Activated gamma-delta T cell (primary cell): ENCODE results near the gene TRAF7.

ENCODE experiments used
- DNase-seq: peaks from one replicate; lab custom pipeline; 2025; lab: John Stamatoyannopoulos, UW

The TRAF7 gene

DNA sequence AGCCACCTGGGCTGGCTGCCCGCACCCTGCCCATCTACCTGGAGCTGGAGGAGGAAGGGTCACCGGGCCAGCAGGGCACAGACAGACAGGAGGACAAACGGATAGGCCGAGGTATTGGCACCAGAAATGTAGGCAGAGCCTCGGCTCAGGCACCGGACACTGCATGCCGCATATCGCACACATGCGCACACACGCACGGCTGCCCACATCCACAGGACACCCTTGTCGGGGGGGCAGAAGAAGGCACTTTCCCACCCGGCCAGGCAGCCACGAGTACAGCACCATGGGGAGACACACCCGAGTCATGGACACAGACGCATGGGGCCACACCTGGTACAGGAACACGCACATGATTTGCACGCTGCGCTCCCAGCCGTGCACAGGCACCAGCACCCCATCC is 26.4 kb downstream of the TRAF7 start:
- DNase-seq = no peak

DNA sequence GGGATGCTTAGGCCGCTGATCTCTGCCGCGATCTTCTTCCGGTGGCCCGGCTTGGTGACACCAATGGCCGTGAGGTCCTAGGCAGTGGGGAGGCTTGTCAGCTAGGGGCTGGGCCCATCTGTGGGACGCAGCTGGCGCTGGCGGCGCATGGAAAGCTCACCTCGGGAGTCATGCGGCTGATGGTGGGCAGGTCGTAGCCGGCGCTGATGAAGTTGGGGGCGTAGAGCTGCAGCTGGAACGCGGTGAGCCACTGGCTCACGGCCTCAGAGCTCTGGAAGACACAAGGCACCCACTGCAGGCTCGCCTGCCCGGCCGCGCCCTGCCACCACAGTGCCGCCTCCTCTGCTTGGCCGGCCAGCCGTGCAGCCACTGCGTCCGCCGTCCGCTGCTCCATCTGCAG is 28.1 kb downstream of the TRAF7 start:
- DNase-seq = no peak

DNA sequence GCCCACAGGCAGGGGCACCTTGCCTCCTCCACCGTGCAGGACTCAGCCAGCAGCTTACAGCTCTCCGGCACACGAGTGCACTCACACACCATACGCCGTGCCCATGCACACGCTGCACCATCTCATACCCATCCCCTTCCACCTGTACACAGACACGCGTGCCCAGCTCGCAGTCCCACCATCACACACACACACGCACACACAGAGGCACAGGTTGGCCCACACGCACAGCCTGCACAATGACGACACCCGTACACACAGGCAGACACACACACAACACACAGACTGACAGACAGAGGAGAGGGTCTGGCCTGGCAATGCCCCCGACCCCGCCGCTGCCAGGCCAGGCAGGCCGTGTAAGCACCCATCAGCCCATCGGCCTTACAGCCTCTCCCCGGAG is 28.8 kb downstream of the TRAF7 start:
- DNase-seq = no peak

DNA sequence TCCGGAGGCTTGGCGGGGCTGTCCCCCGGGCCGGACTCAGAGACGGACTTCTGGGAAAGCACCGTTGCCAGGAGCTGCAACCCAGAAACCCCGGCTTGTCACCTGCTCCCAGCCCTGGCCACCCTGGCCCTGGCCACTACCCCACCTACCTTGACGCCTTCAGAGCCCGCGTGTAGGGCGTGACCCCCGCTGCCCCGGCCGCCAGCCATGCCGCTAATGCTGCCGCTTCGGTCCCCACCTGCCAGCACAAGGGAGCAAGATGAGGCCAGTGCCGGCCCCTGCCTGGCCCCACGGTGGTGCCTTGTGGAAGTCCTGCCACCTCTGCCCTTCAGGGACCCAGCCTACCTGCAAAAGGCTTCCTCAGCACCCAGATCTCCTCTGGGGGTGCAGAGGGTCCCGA is 29.4 kb downstream of the TRAF7 start:
- DNase-seq = no peak

DNA sequence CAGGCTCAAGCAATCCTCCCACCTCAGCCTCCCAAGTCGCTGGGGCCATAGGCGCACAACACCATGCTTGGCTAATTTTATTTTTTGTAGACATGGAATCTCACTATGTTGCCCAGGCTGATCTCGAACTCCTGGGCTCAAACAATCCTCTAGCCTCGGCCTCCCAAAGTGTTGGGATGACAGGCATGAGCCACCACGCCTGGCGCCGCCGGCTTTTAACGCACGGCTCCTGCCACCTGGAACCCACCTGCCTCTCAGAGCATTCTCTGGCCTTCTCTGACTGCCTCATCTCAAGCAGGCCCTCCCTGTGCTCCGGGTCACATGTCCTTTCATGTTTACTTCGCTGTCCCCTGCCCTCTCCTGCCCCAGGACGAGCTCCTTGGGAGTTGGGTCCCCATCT is 30.5 kb downstream of the TRAF7 start:
- no peak for DNase-seq

DNA sequence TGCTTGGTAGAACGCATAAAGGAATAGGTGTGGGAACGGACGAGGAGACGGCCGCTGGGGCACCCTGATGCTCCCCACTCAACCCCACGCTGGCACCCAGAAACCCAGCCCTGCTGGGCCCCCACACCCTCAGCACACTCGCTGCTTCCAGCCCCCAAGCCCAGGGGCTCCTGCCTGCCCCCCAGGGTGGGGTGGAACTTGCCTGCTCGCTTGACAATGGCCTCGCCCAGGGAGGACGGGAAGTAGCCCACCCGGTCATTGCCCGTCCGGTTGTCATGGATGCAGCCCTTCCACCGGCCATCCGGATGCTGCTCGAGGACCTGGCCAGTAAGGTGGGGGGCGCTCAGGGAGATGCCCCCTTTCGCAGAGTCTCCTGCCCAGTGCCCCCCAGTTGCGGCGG is 30.9 kb downstream of the TRAF7 start:
- no peak for DNase-seq

DNA sequence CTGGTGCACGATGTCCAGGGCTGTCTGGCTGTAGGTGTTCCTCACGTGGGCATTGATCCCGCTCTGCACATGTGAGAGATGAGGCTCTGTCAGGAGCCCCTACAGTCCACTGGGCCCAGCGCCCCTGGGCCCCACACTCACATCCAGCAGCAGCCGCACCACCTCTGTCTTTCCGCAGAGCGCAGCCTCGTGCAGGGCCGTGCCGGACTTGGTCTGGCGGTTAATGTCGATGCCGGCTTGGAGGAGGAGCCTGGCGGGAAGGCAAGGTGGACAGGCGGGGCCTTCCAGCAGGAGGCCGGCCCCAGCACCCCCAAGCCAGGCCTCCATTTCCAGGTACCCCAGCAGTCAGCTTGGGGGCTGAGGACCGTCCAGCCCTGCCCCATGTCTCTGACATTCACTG is 31.6 kb downstream of the TRAF7 start:
- no peak for DNase-seq

DNA sequence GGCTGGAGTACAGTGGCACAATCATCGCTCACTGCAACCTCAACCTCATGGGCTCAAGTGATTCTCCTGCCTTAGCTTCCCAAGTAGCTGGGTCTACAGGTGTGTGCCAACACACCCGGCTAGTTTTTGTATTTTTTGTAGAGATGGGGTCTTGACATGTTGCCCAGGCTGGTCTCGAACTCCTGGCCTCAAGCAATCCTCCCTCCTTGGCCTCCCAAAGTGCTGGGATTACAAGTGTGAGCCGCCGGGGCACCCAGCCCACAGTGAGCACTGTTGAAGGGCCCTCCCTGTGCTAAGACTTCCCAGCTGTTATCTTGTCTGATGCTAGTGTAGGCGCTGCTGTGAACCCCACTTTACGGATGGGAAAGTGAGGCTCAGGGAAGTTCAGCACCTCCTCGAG is 32.8 kb downstream of the TRAF7 start:
- DNase-seq = no peak

DNA sequence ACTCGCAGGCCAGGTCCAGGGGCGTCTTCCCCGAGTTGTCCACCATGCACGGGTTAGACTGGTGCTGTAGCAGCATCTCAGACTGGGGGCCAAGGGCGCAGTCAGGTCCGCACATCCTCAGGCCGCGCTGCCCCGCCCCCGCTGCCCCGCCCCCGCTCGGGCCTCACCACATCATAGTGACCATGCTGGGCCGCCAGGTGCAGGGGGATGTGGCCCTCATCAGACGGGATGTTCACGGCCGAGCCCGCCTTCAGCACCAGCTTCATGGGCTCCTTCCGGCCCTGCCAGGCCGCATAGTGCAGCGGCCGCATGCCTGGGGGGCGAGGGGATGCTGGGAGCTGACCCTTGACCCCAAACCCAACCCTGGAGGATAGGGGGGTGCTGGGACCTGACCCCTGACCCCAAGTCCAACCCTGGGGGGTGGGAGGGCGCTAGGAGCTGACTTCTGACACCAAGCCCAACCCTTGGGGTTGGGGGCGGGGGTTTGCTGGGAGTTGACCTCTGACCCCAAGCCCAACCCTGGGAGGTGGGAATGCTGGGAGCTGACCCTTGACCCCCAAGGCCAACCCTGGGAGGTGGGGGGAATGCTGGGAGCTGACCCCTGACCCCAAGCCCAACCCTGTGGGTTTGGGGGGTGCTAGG is 33.8 kb downstream of the TRAF7 start:
- DNase-seq = no peak

DNA sequence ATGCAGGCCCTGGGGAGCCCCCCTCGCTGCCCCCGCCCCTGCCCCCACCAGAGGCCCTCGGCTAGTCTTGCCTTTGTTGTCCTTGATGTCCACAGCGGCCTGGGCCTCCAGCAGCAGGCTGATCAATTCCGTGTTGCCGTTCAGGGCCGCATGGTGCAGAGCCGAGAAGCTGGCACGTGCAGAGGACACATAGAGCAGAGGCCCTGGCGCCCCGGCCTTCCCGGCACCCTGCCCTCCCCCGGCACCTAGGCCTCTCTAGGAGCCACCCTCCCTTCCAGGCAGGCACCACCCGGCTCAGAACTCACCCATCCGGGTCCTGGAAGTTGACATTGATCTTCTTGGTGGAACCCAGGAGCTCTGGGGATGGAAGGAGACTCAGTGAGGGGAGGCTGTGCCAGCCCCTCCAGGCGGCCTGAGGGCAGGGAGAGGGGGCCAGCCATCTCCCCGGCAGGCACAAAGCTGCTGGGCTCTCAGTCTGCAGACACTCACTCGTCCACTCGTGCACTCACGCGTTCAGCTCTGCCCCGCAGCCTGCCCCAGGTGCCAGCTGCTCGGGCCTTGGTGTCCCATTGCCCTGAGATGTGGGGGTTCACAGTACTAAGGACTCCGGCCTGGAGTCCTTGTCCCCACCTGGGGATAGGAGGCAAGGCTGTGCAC is 34.5 kb downstream of the TRAF7 start:
- DNase-seq = no peak

DNA sequence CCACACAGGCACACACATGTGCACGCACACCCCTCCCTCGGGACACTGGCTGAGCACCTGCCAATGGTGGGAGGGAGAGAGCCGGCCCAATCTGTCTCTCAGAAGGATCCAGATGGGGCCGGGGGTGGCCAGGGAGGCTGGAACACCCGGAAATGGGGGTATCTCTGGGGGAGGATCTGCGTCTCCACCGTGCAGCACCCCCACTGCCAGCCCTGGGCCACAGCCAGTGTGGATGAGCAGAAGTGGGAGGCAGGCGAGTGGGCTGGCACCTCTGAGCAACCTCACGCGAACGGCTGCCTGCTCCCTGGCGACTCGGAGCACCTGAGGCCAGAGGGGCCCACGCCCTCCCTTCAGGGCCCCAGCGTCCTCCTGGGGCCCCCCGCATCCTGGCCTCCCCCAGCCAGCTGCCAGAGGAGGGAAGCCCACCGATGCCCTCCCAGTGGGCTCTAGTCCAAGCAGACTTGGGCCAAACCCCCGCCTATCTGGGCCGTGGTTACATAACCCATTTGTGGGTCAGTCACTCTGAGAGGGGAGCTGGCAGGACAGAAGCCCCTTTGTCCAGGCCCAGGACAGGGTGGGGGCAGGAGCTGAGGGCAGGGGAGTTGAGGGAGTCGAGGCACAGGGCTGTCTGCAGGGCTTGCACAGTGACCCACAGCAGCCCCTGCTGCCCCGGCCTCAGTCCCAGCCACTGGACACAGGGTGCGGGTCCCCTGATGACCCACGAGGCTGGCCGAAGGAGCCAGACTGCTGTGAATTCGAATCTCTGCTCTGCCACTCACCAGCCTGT is 35.3 kb downstream of the TRAF7 start:
- no peak for DNase-seq

DNA sequence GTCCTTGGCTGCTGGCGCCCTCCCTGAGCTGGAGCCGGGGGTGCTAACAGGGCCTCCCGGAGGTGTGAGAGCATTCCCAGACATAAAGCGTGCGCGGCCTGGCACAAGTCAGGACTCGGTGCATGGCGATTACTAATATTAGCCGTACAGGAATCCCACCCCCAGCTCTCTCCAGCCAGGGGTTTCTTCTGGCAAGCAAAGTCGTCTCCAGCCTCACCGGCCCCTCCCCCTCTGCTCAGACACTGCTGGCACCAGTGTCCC is 35.8 kb downstream of the TRAF7 start:
- no peak for DNase-seq

DNA sequence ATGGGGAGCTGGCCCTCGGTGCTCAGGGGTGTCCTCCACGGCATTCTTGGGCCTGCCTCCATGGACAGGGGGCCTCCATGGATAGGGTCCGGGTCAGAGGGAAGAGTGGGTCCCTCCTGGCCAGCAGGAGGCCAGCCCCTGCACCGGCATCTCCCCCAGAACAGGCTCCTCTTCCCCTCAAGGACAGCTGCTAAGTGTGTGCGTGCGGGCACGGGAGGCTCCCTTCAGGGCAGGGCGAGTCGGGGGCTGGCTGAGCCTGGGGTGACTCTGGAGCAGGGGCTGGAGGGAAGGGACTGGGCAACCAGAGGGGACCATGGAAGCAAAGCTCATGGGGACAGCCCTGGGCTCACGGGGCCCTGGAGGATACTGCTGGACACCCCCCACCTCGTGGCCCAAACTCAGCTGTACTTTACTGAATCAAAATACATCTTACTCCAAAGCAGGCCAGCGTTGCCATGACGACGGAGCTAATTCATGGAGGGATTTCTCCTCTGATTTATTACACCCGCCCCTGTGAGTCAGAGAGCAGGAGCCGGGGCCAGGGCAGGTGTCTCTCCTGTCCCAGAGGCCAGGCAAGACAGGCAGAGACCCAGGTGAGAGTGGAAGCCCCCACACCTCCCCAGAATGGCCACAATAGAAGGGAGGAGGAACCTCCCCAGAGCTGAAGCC is 38.7 kb downstream of the TRAF7 start:
- DNase-seq = no peak

DNA sequence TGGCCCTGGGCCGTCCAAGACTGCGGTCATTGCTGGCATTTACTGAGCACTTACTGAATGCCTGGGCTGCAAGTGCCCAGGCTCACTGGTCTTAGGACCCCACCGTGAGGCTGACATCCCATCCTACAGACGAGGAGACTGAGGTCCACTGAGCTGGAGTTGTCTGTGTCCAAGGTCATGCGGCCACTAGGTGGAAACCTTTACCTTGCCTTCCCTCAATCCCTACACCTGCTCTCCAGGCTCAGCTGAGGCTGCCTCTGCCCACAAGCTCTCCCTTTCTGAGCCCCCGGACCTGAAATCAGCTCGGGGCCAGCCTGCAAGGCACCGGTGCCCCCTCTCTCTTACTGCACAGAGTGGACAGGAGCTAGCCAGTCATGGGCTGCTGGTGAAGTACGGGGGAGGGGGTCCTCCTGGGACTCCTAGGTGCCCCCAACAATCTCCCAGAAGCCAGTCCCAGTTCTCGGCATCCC is 39.3 kb downstream of the TRAF7 start:
- DNase-seq = no peak

DNA sequence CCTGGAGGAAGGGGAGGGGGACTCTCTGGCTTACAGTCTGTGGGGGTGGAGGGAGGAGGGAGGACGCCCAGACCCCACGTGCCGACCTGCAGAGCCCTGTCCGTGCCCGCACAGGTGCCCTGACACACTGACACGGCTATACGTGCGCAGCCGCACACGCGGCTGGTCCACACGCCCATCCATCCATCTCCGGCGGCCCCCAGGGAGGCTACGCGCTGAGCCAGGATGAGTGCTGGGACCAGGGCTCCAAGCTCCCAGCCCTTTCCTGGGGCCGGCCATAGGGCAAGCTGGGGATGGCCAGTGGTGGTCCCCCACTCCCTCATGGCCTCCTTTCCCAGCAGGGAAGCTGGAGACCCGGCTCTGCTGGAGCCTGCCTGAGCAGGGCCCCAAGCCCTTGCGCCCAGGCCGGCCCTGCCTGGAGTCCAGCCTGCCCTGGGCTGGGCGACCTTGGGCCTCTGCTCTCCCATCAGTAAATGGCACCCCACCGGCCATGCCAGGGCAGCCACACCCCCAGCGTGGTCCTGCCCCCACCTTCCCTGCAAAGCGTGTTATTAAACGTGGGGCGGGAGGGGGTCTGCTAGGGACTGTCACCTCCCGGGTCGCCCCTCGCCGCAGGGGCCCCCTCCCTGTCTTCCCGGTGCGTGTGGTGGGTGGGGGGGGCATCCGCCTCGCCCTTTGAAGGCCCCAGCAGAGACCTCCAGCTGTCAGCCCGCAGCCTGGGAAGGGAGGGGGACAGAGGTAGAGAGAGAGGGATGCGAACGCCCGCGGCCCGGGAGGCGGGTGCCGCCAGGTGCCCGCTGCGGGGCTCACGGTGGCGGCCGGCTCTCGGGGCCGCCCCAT is 40.0 kb downstream of the TRAF7 start:
- DNase-seq = no peak

DNA sequence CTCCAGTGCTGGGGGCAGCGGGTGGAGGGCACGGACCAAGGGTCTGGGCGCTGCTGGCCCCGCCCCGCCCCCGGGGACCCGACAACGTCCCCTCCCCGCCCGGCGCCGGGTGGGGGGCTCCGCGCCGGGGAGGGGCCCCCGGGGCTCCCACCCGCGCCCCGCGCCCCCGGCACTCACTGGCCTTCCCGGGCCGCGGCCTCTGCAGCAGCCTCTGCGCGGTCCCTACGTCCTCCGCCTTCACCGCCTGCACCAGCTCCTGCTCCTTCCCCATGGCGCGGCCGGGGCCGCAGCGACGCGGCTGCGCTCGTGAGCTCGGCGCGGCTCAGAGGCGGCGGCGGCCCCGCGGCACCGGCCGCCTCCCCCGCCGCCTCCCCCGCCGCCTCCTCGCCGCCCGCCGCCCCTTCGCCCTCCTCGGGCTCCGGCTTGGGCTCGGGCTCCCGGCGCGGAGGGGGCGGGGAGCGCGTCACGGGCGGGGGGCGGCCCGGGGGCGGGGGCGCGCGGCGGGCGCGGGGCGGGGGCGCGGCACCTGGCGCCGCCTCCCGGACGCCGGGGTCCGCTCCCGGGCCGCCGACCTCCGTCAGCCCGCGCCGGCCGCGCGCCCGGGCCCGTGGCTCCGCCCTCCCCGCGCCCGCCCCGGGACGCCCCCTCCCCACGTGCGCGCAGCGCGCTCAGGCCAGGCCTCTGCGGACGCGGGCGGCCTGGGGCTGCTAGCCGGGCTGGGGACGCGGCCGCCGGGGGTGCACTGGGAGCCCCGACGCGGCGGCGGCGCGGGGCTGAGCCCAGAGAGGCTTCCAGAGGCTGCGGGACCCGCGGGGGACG is 40.8 kb downstream of the TRAF7 start, which contains the start of gene CASKIN1:
TSS of gene CASKIN1 (minus strand) at position 444 of the 819 bp plus-strand sequence. CDS start at position 271, 173 bp downstream.
- no peak for DNase-seq

DNA sequence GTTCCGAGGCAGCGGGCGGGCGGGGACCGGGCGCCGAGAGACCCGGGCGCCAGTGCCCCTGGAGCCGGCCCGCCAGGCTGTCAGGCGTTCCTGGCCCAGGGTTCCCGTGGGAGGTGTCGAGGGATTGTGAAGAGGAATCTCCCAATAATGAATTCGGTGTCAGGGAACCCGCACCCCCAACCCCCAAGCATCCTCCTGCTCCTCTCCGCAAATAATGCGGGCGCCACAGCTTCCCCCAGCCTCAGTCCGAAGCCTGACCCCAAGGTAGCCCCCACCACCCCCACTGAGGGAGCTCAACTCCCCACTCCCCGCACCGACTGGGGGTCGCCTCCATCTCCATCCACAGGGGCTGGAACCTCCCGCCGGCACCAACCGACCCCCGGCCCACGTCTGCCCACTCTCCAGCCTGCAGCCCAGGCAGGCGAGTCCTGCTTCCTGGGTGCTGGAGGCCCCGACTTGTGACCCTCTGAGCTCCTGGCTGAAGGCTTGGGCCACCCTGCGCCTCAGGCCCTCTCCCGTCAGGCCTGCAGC is 41.5 kb downstream of the TRAF7 start:
- DNase-seq = no peak

DNA sequence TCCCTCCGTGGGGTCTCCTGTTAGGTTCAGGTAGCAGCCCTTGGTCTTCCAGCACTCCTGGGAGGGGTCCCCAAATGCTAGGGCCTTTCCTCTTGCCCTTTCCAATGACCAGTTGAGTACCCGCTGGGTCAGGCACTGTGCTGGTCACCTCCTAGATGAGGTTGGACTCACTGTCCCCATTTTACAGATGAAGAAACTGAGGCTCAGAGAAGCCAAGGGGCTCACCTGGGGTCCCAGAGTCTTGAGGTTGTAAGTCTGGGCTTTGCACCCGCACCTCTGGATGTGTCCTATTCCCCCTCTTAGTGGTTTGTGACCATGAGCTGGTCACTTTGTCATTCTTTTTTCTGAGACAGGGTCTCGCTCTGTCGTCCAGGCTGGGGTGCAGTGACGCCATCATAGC is 42.2 kb downstream of the TRAF7 start:
- no peak for DNase-seq

DNA sequence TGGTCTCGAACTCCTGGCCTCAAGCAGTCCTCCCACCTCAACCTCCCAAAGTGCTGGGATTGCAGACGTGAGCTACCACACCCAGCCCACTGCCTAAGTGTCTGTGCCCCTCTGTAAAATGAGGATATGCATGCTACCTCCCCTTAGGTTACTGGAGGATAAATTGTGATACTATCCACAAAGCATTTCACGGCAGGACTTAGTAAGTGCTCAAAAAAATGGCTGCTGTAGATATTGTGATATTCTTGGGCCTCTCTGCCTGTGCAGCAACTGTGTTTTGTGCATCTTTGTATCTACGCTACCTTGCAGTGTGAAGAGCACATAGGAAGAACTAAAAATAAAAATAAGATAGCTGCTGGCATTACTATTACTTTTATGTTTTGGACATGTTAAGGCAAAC is 42.7 kb downstream of the TRAF7 start:
- DNase-seq = no peak

DNA sequence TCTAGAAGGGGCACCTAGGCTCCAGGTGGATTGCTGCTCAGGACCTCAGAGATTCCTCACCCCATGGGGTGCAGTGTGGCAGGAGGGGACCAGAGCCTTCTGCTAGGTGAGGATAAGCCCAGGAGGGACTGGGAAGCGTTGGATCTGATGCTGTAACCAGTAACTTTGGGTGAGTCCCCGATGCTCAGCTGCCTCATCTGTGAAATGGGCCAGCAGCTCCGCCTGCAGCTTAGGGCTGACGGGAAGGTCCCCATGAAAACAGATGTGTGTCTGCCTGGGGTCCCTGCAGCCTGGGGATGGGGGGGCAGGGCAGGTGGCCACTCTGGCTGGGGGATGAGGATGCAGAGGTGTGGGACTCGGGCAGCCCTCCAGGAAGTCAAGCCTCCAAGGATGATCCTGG is 43.5 kb downstream of the TRAF7 start:
- no peak for DNase-seq
